Measurements from ENCODE around the gene STON2.
A peak's percentile ranks its signal among the peaks of the same experiment; 100 is the strongest.

The STON2 gene

GRCh38 chr14:81221579-81222102 lies 178.5 kb downstream of the STON2 start:
- peak overlapping the region; percentile 90 for H3K4me3 ChIP-seq (ENCODE audit: low read depth, low read length)
- TF ChIP-seq CTCF (conservative IDR thresholded peaks at IDR 0.05; ENCODE audit: low read depth, low read length) = no peak
- peak; percentile 38 for DNase-seq (ENCODE audit: low read depth)

- H3K4me3 ChIP-seq (ENCODE audit: low read depth, low read length) = peak within 1 kb of the TSS; percentile 90
- TF ChIP-seq CTCF (conservative IDR thresholded peaks at IDR 0.05; ENCODE audit: low read depth, low read length) = no peak
- peak; percentile 97 for DNase-seq (ENCODE audit: low read depth)
Observed at GRCh38 chr14:81220830-81221578, 179.1 kb downstream of the STON2 start, which contains the start of gene GTF2A1. GTF2A1 (minus strand) TSS chr14:81220959; CDS start chr14:81220518, 441 bp downstream.

GRCh38 chr14:81220580-81220829 lies 179.6 kb downstream of the STON2 start:
- no peak for TF ChIP-seq CTCF (conservative IDR thresholded peaks at IDR 0.05; ENCODE audit: low read depth, low read length)

GRCh38 chr14:81219759-81220579 lies 180.2 kb downstream of the STON2 start:
- DNase-seq (ENCODE audit: low read depth) = peak; percentile 35
- H3K4me3 ChIP-seq (ENCODE audit: low read depth, low read length) = peak overlapping the region; percentile 82
- no peak for TF ChIP-seq CTCF (conservative IDR thresholded peaks at IDR 0.05; ENCODE audit: low read depth, low read length)

More at GRCh38 chr14:81220580-81220829, 179.6 kb downstream of the STON2 start:
- no peak for DNase-seq (ENCODE audit: low read depth)
- H3K4me3 ChIP-seq (ENCODE audit: low read depth, low read length) = peak overlapping the region; percentile 82

GRCh38 chr14:81219210-81219758 lies 180.8 kb downstream of the STON2 start:
- no peak for TF ChIP-seq CTCF (conservative IDR thresholded peaks at IDR 0.05; ENCODE audit: low read depth, low read length)
- DNase-seq (ENCODE audit: low read depth) = peak; percentile 99
- peak overlapping the region; percentile 82 for H3K4me3 ChIP-seq (ENCODE audit: low read depth, low read length)

GRCh38 chr14:81211844-81212243 lies 188.3 kb downstream of the STON2 start:
- peak; percentile 55 for DNase-seq (ENCODE audit: low read depth)
- TF ChIP-seq CTCF (conservative IDR thresholded peaks at IDR 0.05; ENCODE audit: low read depth, low read length) = peak; percentile 61
- H3K4me3 ChIP-seq (ENCODE audit: low read depth, low read length) = no peak overlapping the region

Measured in choroid plexus epithelial cell (primary cell).